Vagina (tissue), 2 donors: ENCODE results near the gene SYNDIG1. TPM values are rescaled to one million over a fixed set of nuclear protein-coding genes. Genes with fewer than 3 reads are reported as not detected.

ENCODE experiments used
- DNase-seq, 2 donors: peaks; one replicate each; pipeline ENCODE4 v3.0.0-alpha.2; 2017; ENCODE audit errors: extremely low spot score in 2 of 2
- H3K27ac ChIP-seq: fragments of 200-600 bp; sonication (generic); one replicate; pipeline ENCODE4 v1.5.1; 2019
- H3K27me3 ChIP-seq: fragments of 200-600 bp; sonication (generic); one replicate; pipeline ENCODE4 v1.5.1; 2019
- H3K36me3 ChIP-seq, 2 donors: fragments of 200-600 bp; sonication (generic); one replicate each; pipeline ENCODE4 v1.5.1; 2017 to 2019
- H3K4me1 ChIP-seq: fragments of 200-600 bp; sonication (generic); one replicate; pipeline ENCODE4 v1.5.1; 2019
- H3K4me3 ChIP-seq, 2 donors: fragments of 200-600 bp; sonication (generic); 1 replicate in 1 of 2; 2 replicates in 1 of 2; pipeline ENCODE4 v1.5.1; 2016 to 2019
- H3K9me3 ChIP-seq: fragments of 200-600 bp; sonication (generic); one replicate; pipeline ENCODE4 v1.5.1; 2019
- CTCF ChIP-seq, 3 experiments: fragments of 450-650 bp in 2 of 3; fragments of 200-600 bp in 1 of 3; sonication (generic) in 1 of 3; IDR thresholded peaks; one replicate each; pipeline ENCODE4 v1.5.1; 2017 to 2019; ENCODE audit warnings: antibody characterized with exemption in 3 of 3, mild to moderate bottlenecking in 2 of 3, moderate library complexity in 2 of 3
- POLR2A ChIP-seq, 2 donors: fragments of 450-650 bp; IDR thresholded peaks; one replicate each; pipeline ENCODE4 v1.6.1; 2017; ENCODE audit warnings: antibody characterized with exemption in 2 of 2, mild to moderate bottlenecking in 2 of 2, moderate library complexity in 2 of 2
- POLR2AphosphoS5 ChIP-seq, 2 donors: sonication (generic); formaldehyde crosslinking; IDR thresholded peaks; one replicate each; pipeline ENCODE4 v1.9.0; 2017; ENCODE audit warnings: antibody characterized with exemption in 2 of 2, mild to moderate bottlenecking in 2 of 2, low read depth in 1 of 2; ENCODE audit not compliant: insufficient read depth in 1 of 2
- intact Hi-C: fragments of 100-400 bp; cut with DNase I; formaldehyde crosslinking; loops from one replicate; pipeline ENCODE4 v1.15.1; 2023
- total RNA-seq: library from RNA; depleted of rRNA; stranded (reverse); fragments of >200 nt; gene quantifications from one replicate; pipeline ENCODE4 v1.2.3, GENCODE V29; 2016

SYNDIG1 gene
- total RNA-seq, 1 donor from 2014 or later = 3.2 TPM

DNA sequence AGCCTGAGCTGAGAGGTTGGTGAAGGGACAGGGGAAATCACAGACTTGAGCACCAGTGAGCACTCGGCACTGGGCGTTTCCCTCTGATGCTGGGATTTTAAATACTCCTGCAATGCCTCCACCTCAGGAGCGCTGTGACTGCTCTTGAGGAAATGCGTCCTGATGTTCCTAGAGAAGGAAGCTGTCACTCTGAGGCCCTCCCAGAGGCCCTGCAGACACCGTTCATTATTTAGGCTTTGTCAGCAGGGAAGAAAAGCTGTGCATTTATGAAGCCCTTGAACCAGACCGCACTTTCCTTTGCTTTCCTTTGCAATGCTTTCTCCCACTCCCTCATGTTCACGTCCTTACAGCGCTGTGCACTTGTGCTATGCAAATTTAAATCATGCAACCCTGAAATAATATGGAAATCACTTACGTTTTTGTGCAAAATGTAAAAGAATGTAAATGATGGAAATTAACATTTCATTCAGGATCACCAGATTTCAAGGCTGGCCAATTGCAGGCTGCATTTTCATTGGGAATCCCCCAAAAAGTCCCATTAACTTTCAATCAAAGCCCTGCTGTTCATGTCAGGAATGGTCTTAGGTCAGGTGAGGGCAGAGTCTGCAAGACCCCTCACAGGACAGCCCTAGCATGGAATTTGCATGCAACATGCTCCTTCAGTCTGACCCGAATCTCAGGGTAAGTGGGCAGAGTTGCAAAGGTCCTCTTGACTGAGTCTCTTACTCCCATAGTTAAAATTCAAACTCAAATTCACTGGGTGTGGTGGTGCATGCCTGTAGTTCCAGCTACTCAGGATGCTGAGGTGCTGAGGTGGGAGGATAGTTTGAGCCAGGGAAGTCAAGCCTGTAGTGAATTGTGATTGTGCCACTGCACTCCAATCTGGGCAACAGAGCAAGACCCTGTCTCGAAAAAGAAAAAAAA, 45.8 kb upstream of the SYNDIG1 start:
- DNase-seq = no peak
- TF ChIP-seq POLR2A (IDR thresholded peaks at IDR 0.05) (no peak), CTCF (IDR thresholded peaks at IDR 0.05) (no peak), POLR2AphosphoS5 (IDR thresholded peaks at IDR 0.05; ENCODE audit: insufficient read depth in 1 of 2, low read depth in 1 of 2) (no peak)
- Histone ChIP-seq H3K36me3 (no peaks in the 10 kb centered on the region), H3K4me3 (no peak overlapping the region), H3K9me3 (no peaks in the 10 kb centered on the region), H3K27ac (no peak overlapping the region), H3K27me3 (no peaks in the 10 kb centered on the region), H3K4me1 (no peaks in the 10 kb centered on the region)
- intact Hi-C loops = no loop called here

DNA sequence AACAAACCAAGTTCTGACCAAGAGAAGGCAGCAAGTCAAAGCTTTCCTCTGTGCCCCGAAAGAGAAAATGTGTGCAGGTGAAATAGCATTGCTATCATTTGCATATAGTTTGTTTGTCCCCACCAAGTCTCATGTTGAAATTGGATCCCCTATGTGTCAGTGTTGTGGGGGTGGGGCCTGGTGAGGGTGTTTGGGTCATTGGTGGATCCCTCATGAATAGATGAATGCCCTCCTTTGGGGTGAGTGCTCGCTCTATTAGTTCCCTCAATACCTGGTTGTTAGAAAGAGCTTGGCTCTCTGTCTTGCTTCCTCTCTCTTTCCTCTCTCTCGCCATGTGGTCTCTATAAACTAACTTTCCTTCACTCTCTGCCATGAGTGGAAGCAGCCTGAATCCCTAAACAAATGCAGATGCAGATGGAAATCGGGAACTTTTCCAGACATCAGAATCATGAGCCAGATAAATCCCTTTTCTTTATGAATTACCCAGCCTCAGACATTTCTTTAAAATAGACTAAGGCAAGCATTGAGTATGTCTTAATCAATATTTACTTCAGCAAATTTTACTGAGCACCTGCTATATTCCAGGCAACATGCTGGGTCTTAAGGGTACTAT, 43.8 kb upstream of the SYNDIG1 start:
- H3K9me3 ChIP-seq = no peaks in the 10 kb centered on the region
- DNase-seq = no peak
- TF ChIP-seq POLR2AphosphoS5 (IDR thresholded peaks at IDR 0.05; ENCODE audit: insufficient read depth in 1 of 2, low read depth in 1 of 2) (no peak), CTCF (IDR thresholded peaks at IDR 0.05) (no peak), POLR2A (IDR thresholded peaks at IDR 0.05) (no peak)

GRCh38 chr20:24431279-24432045, 38.0 kb upstream of the SYNDIG1 start:
- intact Hi-C loops = no loop called here
- no peaks in the 10 kb centered on the region for H3K27me3 ChIP-seq
- DNase-seq = peak in 1 of 2 donors; percentile 56
- no peak overlapping the region for H3K4me3 ChIP-seq
- TF ChIP-seq CTCF (IDR thresholded peaks at IDR 0.05) = no peak
- no peak for TF ChIP-seq POLR2AphosphoS5 (IDR thresholded peaks at IDR 0.05; ENCODE audit: insufficient read depth in 1 of 2, low read depth in 1 of 2)
- no peak for TF ChIP-seq POLR2A (IDR thresholded peaks at IDR 0.05)
- no peak overlapping the region for H3K27ac ChIP-seq
- no peaks in the 10 kb centered on the region for H3K4me1 ChIP-seq
- H3K9me3 ChIP-seq = no peaks in the 10 kb centered on the region
- H3K36me3 ChIP-seq = no peaks in the 10 kb centered on the region

More for the DNA sequence above, 43.8 kb upstream of the SYNDIG1 start:
- H3K27me3 ChIP-seq = no peaks in the 10 kb centered on the region
- intact Hi-C loops = no loop called here
- no peak overlapping the region for H3K27ac ChIP-seq
- no peak overlapping the region for H3K4me3 ChIP-seq
- no peaks in the 10 kb centered on the region for H3K4me1 ChIP-seq
- H3K36me3 ChIP-seq = no peaks in the 10 kb centered on the region

DNA sequence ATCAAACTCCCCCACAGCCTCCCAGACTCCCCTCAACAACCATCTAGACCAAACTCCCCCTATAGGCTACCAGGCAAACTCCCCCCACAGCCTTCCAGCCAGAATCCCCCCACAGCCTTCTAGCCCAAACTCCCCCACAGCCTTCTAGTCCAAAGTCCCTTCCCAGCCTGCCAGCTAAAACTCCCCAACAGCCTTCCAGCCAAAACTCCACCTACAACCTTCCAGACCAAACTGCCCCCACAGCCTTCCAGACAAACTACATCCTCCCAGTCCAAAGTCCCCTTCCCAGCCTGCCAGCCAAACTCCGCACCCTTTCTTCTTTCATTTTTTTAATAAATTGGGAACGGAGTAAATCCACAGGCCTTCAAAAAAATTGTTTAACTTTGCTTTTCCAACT, 37.4 kb upstream of the SYNDIG1 start:
- no peaks in the 10 kb centered on the region for H3K9me3 ChIP-seq
- DNase-seq = peak in 1 of 2 donors; percentile 37
- TF ChIP-seq POLR2AphosphoS5 (IDR thresholded peaks at IDR 0.05; ENCODE audit: insufficient read depth in 1 of 2, low read depth in 1 of 2) (no peak), CTCF (IDR thresholded peaks at IDR 0.05) (no peak), POLR2A (IDR thresholded peaks at IDR 0.05) (no peak)
- H3K36me3 ChIP-seq = no peaks in the 10 kb centered on the region
- H3K27ac ChIP-seq = no peak overlapping the region
- intact Hi-C loops = no loop called here
- no peaks in the 10 kb centered on the region for H3K27me3 ChIP-seq
- no peak overlapping the region for H3K4me3 ChIP-seq
- no peaks in the 10 kb centered on the region for H3K4me1 ChIP-seq
